Keratinocyte (primary cell): ENCODE results near the gene TBC1D3B. TPM values are rescaled to one million over a fixed set of nuclear protein-coding genes. Genes with fewer than 3 reads are reported as not detected.

Source experiments
- DNase-seq: peaks from one replicate; pipeline ENCODE4 v3.0.0-alpha.2; 2011; ENCODE audit warnings: low read depth, missing footprints, low spot score
- FAIRE-seq: peaks from 2 replicates; lab custom pipeline; 2011; peaks lifted over from hg19 to GRCh38; lab: Jason Lieb, UNC
- H2AFZ ChIP-seq: 2 replicates; pipeline ENCODE4 v1.6.0; 2012; ENCODE audit warnings: low read length, control low read depth, inconsistent platforms; ENCODE audit not compliant: control insufficient read depth
- H3K27ac ChIP-seq: 2 replicates; pipeline ENCODE4 v1.5.1; 2011; ENCODE audit warnings: low read length; ENCODE audit not compliant: control insufficient read depth, insufficient read depth
- H3K27me3 ChIP-seq: 3 replicates; pipeline ENCODE4 v1.6.0; 2011; ENCODE audit warnings: low read length; ENCODE audit not compliant: control insufficient read depth, insufficient read depth; ENCODE audit errors: extremely low read depth
- H3K36me3 ChIP-seq, 2 experiments: 2 replicates in 1 of 2; 3 replicates in 1 of 2; pipeline ENCODE4 v1.5.1; 2011; ENCODE audit warnings: low read length in 2 of 2, mild to moderate bottlenecking in 1 of 2; ENCODE audit not compliant: control insufficient read depth in 2 of 2, insufficient read depth in 2 of 2; ENCODE audit errors: extremely low read depth in 1 of 2
- H3K4me1 ChIP-seq: 3 replicates; pipeline ENCODE4 v1.5.1; 2011; ENCODE audit warnings: low read length; ENCODE audit not compliant: control insufficient read depth, insufficient read depth; ENCODE audit errors: extremely low read depth
- H3K4me2 ChIP-seq: 3 replicates; pipeline ENCODE4 v1.6.0; 2011; ENCODE audit warnings: low read depth, low read length; ENCODE audit not compliant: control insufficient read depth, insufficient read depth; ENCODE audit errors: extremely low read depth
- H3K4me3 ChIP-seq, 3 experiments: fragments of 200-600 bp in 1 of 3; sonication (generic) in 1 of 3; 2 replicates in 2 of 3; 3 replicates in 1 of 3; pipeline ENCODE4 v1.5.1; 2011 to 2016; ENCODE audit warnings: low read length in 3 of 3, mild to moderate bottlenecking in 3 of 3, control low read depth in 2 of 3, inconsistent platforms in 1 of 3, low read depth in 1 of 3, mixed read lengths in 1 of 3, mixed run types in 1 of 3, moderate library complexity in 1 of 3; ENCODE audit not compliant: control insufficient read depth in 2 of 3, insufficient read depth in 2 of 3; ENCODE audit errors: extremely low read depth in 1 of 3
- H3K79me2 ChIP-seq: 2 replicates; pipeline ENCODE4 v1.6.0; 2012; ENCODE audit warnings: low read length; ENCODE audit not compliant: control insufficient read depth, insufficient read depth
- H3K9ac ChIP-seq: 3 replicates; pipeline ENCODE4 v1.6.0; 2011; ENCODE audit warnings: low read length; ENCODE audit not compliant: control insufficient read depth, insufficient read depth; ENCODE audit errors: extremely low read depth
- H3K9me1 ChIP-seq: 3 replicates; pipeline ENCODE4 v1.6.0; 2011; ENCODE audit warnings: low read length; ENCODE audit not compliant: control insufficient read depth, insufficient read depth; ENCODE audit errors: extremely low read depth
- H3K9me3 ChIP-seq: 2 replicates; pipeline ENCODE4 v1.5.1; 2012; ENCODE audit warnings: low read depth, low read length; ENCODE audit not compliant: control insufficient read depth
- H4K20me1 ChIP-seq: 3 replicates; pipeline ENCODE4 v1.6.0; 2011; ENCODE audit warnings: low read length; ENCODE audit not compliant: control insufficient read depth, insufficient read depth; ENCODE audit errors: extremely low read depth
- EZH2 ChIP-seq: IDR thresholded peaks from one replicate; pipeline ENCODE4 v1.6.1; 2012; ENCODE audit warnings: inconsistent platforms, mild to moderate bottlenecking, low read length, moderate library complexity
- dilution Hi-C: fragments of 300-500 bp; cut with MboI; formaldehyde crosslinking; loops from one replicate; pipeline ENCODE4 v1.7.0; 2020; ENCODE audit warnings: low sequenced_read_pairs; ENCODE audit not compliant: extremely low pct_ligation_motif_present
- polyA plus RNA-seq, 5 experiments: library from polyadenylated mRNA; depleted of rRNA in 3 of 5; stranded (reverse) in 3 of 5; stranded (forward) in 1 of 5; unstranded in 1 of 5; fragments of >200 nt; gene quantifications; 1 replicate in 1 of 5; 2 replicates in 3 of 5; 3 replicates in 1 of 5; pipeline versions ENCODE4 v1.2.1 to v1.2.3, GENCODE V29; 2011 to 2012; ENCODE audit warnings: missing spikeins in 2 of 5, low read depth in 1 of 5, low replicate concordance in 1 of 5
- TF ChIP-seq, protein P1 (sequence below), 3 experiments: IDR thresholded peaks in 1 of 3; conservative IDR thresholded peaks in 1 of 3; optimal IDR thresholded peaks in 1 of 3; 2 replicates in 2 of 3; 3 replicates in 1 of 3; pipeline versions ENCODE3 to v1.5.1; 2011; ENCODE audit warnings: low read length in 3 of 3, mild to moderate bottlenecking in 3 of 3, moderate library complexity in 2 of 3, control low read depth in 1 of 3, inconsistent platforms in 1 of 3; ENCODE audit not compliant: insufficient read depth in 2 of 3; ENCODE audit errors: extremely low read depth in 1 of 3

Gene TBC1D3B
- polyA plus RNA-seq, 1 donor (not counting 4 experiments of a cell fraction or from before 2014, with no cell fraction given): 0.71 TPM

DNA sequence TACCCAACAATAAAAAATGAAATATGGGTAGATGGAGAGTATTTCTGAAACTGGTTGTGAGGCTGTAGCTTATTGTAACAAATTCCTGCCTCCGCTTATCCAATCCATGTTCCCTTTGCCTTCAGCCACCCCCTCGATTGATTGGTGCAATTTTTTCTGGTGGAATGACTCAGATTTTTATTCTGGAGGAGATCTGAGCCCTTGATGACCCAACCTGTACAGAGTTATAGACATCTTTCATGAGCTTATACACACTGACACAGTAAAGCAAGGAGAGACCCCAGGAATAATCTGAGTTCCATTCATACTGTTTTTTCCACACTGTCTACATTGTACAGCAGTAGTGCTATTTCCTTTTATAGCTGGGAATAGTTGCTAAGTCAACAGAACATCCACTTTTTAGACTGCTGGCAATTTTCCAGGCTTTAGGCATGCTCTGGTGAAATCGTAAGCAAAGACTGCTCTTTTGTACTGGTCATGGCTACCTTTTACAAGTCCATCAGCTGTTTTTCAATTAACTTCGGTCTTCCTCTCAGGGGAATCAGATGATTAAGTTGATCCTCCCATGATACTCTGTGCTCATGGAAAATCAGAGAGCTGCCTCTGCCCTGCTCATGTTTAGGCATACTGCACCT is 42.7 kb downstream of the TBC1D3B start:
- Histone ChIP-seq H3K4me3 (no peak overlapping the region), H2AFZ (no peak overlapping the region), H3K4me2 (no peak overlapping the region), H3K27me3 (peaks cover 4% of the 10 kb centered on the region), H3K36me3 (no peaks in the 10 kb centered on the region), H3K9me1 (no peaks in the 10 kb centered on the region), H3K9me3 (no peaks in the 10 kb centered on the region), H4K20me1 (peaks cover 4% of the 10 kb centered on the region), H3K9ac (no peak overlapping the region), H3K79me2 (no peaks in the 10 kb centered on the region), H3K4me1 (no peaks in the 10 kb centered on the region), H3K27ac (no peak overlapping the region)
- dilution Hi-C loops: loop anchor here (25.0 kb wide), 1 partner anchor 146 kb away; the partner anchor contains the start of genes CCL14 and CCL16
- TF ChIP-seq, protein P1, sequence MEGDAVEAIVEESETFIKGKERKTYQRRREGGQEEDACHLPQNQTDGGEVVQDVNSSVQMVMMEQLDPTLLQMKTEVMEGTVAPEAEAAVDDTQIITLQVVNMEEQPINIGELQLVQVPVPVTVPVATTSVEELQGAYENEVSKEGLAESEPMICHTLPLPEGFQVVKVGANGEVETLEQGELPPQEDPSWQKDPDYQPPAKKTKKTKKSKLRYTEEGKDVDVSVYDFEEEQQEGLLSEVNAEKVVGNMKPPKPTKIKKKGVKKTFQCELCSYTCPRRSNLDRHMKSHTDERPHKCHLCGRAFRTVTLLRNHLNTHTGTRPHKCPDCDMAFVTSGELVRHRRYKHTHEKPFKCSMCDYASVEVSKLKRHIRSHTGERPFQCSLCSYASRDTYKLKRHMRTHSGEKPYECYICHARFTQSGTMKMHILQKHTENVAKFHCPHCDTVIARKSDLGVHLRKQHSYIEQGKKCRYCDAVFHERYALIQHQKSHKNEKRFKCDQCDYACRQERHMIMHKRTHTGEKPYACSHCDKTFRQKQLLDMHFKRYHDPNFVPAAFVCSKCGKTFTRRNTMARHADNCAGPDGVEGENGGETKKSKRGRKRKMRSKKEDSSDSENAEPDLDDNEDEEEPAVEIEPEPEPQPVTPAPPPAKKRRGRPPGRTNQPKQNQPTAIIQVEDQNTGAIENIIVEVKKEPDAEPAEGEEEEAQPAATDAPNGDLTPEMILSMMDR (optimal IDR thresholded peaks at IDR 0.05 in 1 of 3, IDR thresholded peaks at IDR 0.05 in 1 of 3, conservative IDR thresholded peaks at IDR 0.05 in 1 of 3; ENCODE audit: extremely low read depth in 1 of 3, insufficient read depth in 2 of 3, low read length in 3 of 3): no peak
- no peak for TF ChIP-seq EZH2
- no peak for FAIRE-seq
- DNase-seq: no peak

DNA sequence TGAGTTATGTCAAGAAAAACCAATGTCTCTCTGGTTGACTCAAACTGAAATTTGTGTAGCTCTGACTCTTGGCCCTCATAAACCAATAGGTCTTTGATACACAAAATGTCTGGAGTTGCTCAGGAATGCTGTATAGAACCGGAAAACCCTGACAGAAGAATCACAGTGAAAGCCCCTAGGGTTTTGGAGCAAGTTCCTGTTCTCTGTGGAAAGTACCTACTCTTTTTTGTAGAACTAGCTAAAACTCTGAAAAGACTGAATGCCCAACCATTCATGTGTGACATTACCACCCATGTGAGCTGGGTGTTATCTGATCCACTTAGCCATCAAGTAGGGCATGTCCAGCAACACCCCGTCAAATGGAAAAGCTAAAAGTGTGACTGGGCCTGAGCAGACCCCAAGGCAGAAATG is 44.0 kb downstream of the TBC1D3B start:
- no peaks in the 10 kb centered on the region for H3K9me3 ChIP-seq
- peaks cover 4% of the 10 kb centered on the region for H4K20me1 ChIP-seq
- H2AFZ ChIP-seq: no peak overlapping the region
- H3K27ac ChIP-seq: no peak overlapping the region
- dilution Hi-C loops: loop anchor here (25.0 kb wide), 1 partner anchor 145 kb away; the partner anchor contains the start of genes CCL14 and CCL16
- H3K9me1 ChIP-seq: no peaks in the 10 kb centered on the region
- no peaks in the 10 kb centered on the region for H3K36me3 ChIP-seq
- DNase-seq (no peak), FAIRE-seq (no peak)
- H3K79me2 ChIP-seq: no peaks in the 10 kb centered on the region
- peaks cover 4% of the 10 kb centered on the region for H3K27me3 ChIP-seq
- H3K9ac ChIP-seq: no peak overlapping the region
- no peak overlapping the region for H3K4me3 ChIP-seq
- no peak overlapping the region for H3K4me2 ChIP-seq
- no peak for TF ChIP-seq EZH2
- TF ChIP-seq, protein P1 (optimal IDR thresholded peaks at IDR 0.05 in 1 of 3, IDR thresholded peaks at IDR 0.05 in 1 of 3, conservative IDR thresholded peaks at IDR 0.05 in 1 of 3; ENCODE audit: extremely low read depth in 1 of 3, insufficient read depth in 2 of 3, low read length in 3 of 3): no peak
- H3K4me1 ChIP-seq: no peaks in the 10 kb centered on the region
